Measurements from ENCODE around the gene WIPF3.

Gene WIPF3

GRCh38 chr7:29906200-29907022, 100.1 kb downstream of the WIPF3 start:
- no peak for DNase-seq (ENCODE audit: low read depth in 2 of 2, low spot score in 1 of 2)

- no peak for DNase-seq (ENCODE audit: low read depth in 2 of 2, low spot score in 1 of 2)
Measured at GRCh38 chr7:29914180-29914579, 107.9 kb downstream of the WIPF3 start.

GRCh38 chr7:29915481-29916215, 109.3 kb downstream of the WIPF3 start:
- DNase-seq (ENCODE audit: low read depth in 2 of 2, low spot score in 1 of 2), result no peak

GRCh38 chr7:29917641-29918040, 111.3 kb downstream of the WIPF3 start:
- DNase-seq (ENCODE audit: low read depth in 2 of 2, low spot score in 1 of 2), result no peak

- DNase-seq (ENCODE audit: low read depth in 2 of 2, low spot score in 1 of 2), result no peak
Measured at GRCh38 chr7:29918850-29919249, 112.5 kb downstream of the WIPF3 start.

- DNase-seq (ENCODE audit: low read depth in 2 of 2, low spot score in 1 of 2), result no peak
Measured at GRCh38 chr7:29919790-29920189, 113.5 kb downstream of the WIPF3 start.

- DNase-seq (ENCODE audit: low read depth in 2 of 2, low spot score in 1 of 2), result no peak
Measured at GRCh38 chr7:29920491-29920890, 114.2 kb downstream of the WIPF3 start.

- no peak for DNase-seq (ENCODE audit: low read depth in 2 of 2, low spot score in 1 of 2)
Measured at GRCh38 chr7:29921404-29922010, 115.2 kb downstream of the WIPF3 start.

- no peak for DNase-seq (ENCODE audit: low read depth in 2 of 2, low spot score in 1 of 2)
Measured at GRCh38 chr7:29922921-29923700, 116.8 kb downstream of the WIPF3 start.

- DNase-seq (ENCODE audit: low read depth in 2 of 2, low spot score in 1 of 2), result no peak
Measured at GRCh38 chr7:29924006-29924405, 117.7 kb downstream of the WIPF3 start.

GRCh38 chr7:29924684-29925083, 118.4 kb downstream of the WIPF3 start:
- no peak for DNase-seq (ENCODE audit: low read depth in 2 of 2, low spot score in 1 of 2)

- DNase-seq (ENCODE audit: low read depth in 2 of 2, low spot score in 1 of 2), result no peak
Measured at GRCh38 chr7:29926216-29926615, 119.9 kb downstream of the WIPF3 start.

- no peak for DNase-seq (ENCODE audit: low read depth in 2 of 2, low spot score in 1 of 2)
Measured at GRCh38 chr7:29926741-29927140, 120.4 kb downstream of the WIPF3 start.

GRCh38 chr7:29929018-29929807, 122.9 kb downstream of the WIPF3 start:
- no peak for DNase-seq (ENCODE audit: low read depth in 2 of 2, low spot score in 1 of 2)

- no peak for DNase-seq (ENCODE audit: low read depth in 2 of 2, low spot score in 1 of 2)
Measured at GRCh38 chr7:29935111-29935510, 128.8 kb downstream of the WIPF3 start.

GRCh38 chr7:29937132-29937531, 130.8 kb downstream of the WIPF3 start:
- no peak for DNase-seq (ENCODE audit: low read depth in 2 of 2, low spot score in 1 of 2)

- DNase-seq (ENCODE audit: low read depth in 2 of 2, low spot score in 1 of 2), result no peak
Measured at GRCh38 chr7:29940199-29940598, 133.9 kb downstream of the WIPF3 start.

GRCh38 chr7:29945259-29945809, 139.0 kb downstream of the WIPF3 start:
- no peak for DNase-seq (ENCODE audit: low read depth in 2 of 2, low spot score in 1 of 2)

GRCh38 chr7:29946428-29947186, 140.3 kb downstream of the WIPF3 start:
- no peak for DNase-seq (ENCODE audit: low read depth in 2 of 2, low spot score in 1 of 2)

All from stimulated activated CD8-positive, alpha-beta memory T cell treated with anti-CD3 and anti-CD28 coated beads, Interleukin-4, amount 100 ng/mL, for 4 hours (primary cell).